HL-60 (cell line): ENCODE measurements around the gene TPRA1.

ENCODE experiments used
- DNase-seq, 2 experiments: peaks; one replicate each; pipeline ENCODE4 v3.0.0-alpha.2; 2010 to 2020; ENCODE audit warnings: low read depth in 1 of 2, low spot score in 1 of 2
- H3K27ac ChIP-seq: fragments of 250-450 bp; sonication (Bioruptor Pico); replicated peaks from 2 replicates; pipeline ENCODE4 v1.5.1; 2020; ENCODE audit warnings: mild to moderate bottlenecking, moderate library complexity
- H3K27me3 ChIP-seq: fragments of 250-450 bp; sonication (Bioruptor Pico); 2 replicates; pipeline ENCODE4 v1.5.1; 2021; ENCODE audit warnings: mild to moderate bottlenecking, moderate library complexity; ENCODE audit not compliant: insufficient read depth, poor library complexity, severe bottlenecking
- H3K4me3 ChIP-seq: replicated peaks from 2 replicates; pipeline ENCODE4 v1.5.1; 2011; ENCODE audit warnings: mild to moderate bottlenecking, control low read depth, low read length; ENCODE audit not compliant: insufficient read depth
- CTCF ChIP-seq: IDR thresholded peaks from one replicate; pipeline ENCODE4 v1.5.1; 2011; ENCODE audit warnings: low read length, control low read depth, inconsistent platforms; ENCODE audit not compliant: insufficient read depth
- GABPA ChIP-seq: IDR thresholded peaks from 2 replicates; pipeline ENCODE4 v1.6.1; 2012; ENCODE audit warnings: low read depth
- POLR2AphosphoS5 ChIP-seq: IDR thresholded peaks from 2 replicates; pipeline ENCODE4 v1.6.1; 2012; ENCODE audit warnings: low read depth
- REST ChIP-seq: IDR thresholded peaks from 2 replicates; pipeline ENCODE4 v1.6.1; 2012; ENCODE audit warnings: low read depth; ENCODE audit not compliant: insufficient replicate concordance
- SPI1 ChIP-seq: IDR thresholded peaks from 2 replicates; pipeline ENCODE4 v1.6.1; 2012; ENCODE audit warnings: low read depth, mild to moderate bottlenecking, borderline replicate concordance

TPRA1 gene

GRCh38 chr3:127541320-127541719, 49.2 kb downstream of the TPRA1 start:
- DNase-seq: no peak
- TF ChIP-seq GABPA (no peak), CTCF (no peak), SPI1 (no peak)

GRCh38 chr3:127539366-127540060, 51.0 kb downstream of the TPRA1 start:
- no peak overlapping the region for H3K27ac ChIP-seq
- no peaks in the 10 kb centered on the region for H3K27me3 ChIP-seq
- no peak overlapping the region for H3K4me3 ChIP-seq
- no peak for DNase-seq
- TF ChIP-seq REST (no peak), POLR2AphosphoS5 (no peak), SPI1 (no peak), GABPA (no peak), CTCF (no peak)

More at GRCh38 chr3:127541320-127541719, 49.2 kb downstream of the TPRA1 start:
- Histone ChIP-seq H3K4me3 (no peak overlapping the region), H3K27me3 (no peaks in the 10 kb centered on the region), H3K27ac (no peak overlapping the region)

GRCh38 chr3:127538569-127538968, 52.0 kb downstream of the TPRA1 start:
- no peak overlapping the region for H3K4me3 ChIP-seq
- H3K27ac ChIP-seq: no peak overlapping the region
- DNase-seq: no peak
- no peaks in the 10 kb centered on the region for H3K27me3 ChIP-seq
- TF ChIP-seq POLR2AphosphoS5 (no peak), CTCF (no peak), SPI1 (no peak), REST (no peak), GABPA (no peak)
